PC-3 (cell line): ENCODE data around the gene CPO. TPM values are rescaled to one million over a fixed set of nuclear protein-coding genes. Genes with fewer than 3 reads are reported as not detected.
A peak's percentile ranks its signal among the peaks of the same experiment; 100 is the strongest.

Experiments
- ATAC-seq: fragments of 200-7000 bp; cut with Tn5 transposase; 2 replicates; pipeline ENCODE4 v1.9.1; 2020; ENCODE audit warnings: mild to moderate bottlenecking, moderate library complexity
- Bru-seq: library from RNA; stranded (reverse); fragments of 400-500 nt; gene quantifications from one replicate; lab custom pipeline; 2021; lab: Mats Ljungman, UMichigan
- BruChase-seq, 2 experiments: library from RNA; stranded (reverse); fragments of 400-500 nt; gene quantifications; one replicate each; lab custom pipeline; 2021; lab: Mats Ljungman, UMichigan
- BruUV-seq: library from RNA; stranded (reverse); fragments of 400-500 nt; replicated peaks from 2 replicates; lab custom pipeline; 2021; lab: Mats Ljungman, UMichigan
- CTCF ChIA-PET: fragments of 300-600 bp; sonication (Branson Sonifier 250); formaldehyde crosslinking; loops from one replicate; lab custom pipeline; 2022; ENCODE audit warnings: antibody characterized with exemption; lab: Charles Lee
- POLR2A ChIA-PET: fragments of 300-600 bp; sonication (Branson Sonifier 250); formaldehyde crosslinking; loops from one replicate; lab custom pipeline; 2022; ENCODE audit warnings: antibody characterized with exemption; ENCODE audit not compliant: unreplicated experiment; lab: Charles Lee
- DNase-seq: peaks from one replicate; pipeline ENCODE4 v3.0.0-alpha.2; 2015
- H2AFZ ChIP-seq: fragments of 300-600 bp; sonication (generic); 2 replicates; pipeline ENCODE4 v1.6.0; 2016; ENCODE audit warnings: antibody characterized with exemption, low read length
- H3F3A ChIP-seq: fragments of 300-600 bp; sonication (generic); one replicate; pipeline ENCODE4 v1.6.0; 2017; ENCODE audit warnings: antibody characterized with exemption, low read length, control low read depth, mild to moderate bottlenecking; ENCODE audit not compliant: unreplicated experiment
- H3K27ac ChIP-seq: fragments of 300-600 bp; sonication (generic); 2 replicates; pipeline ENCODE4 v1.5.1; 2016; ENCODE audit warnings: mild to moderate bottlenecking, low read length
- H3K27me3 ChIP-seq: fragments of 300-600 bp; sonication (generic); 2 replicates; pipeline ENCODE4 v1.6.1; 2016; ENCODE audit warnings: low read length, mixed read lengths
- H3K36me3 ChIP-seq: fragments of 300-600 bp; sonication (generic); 2 replicates; pipeline ENCODE4 v1.6.1; 2016; ENCODE audit warnings: low read depth, mixed run types, low read length, mixed read lengths
- H3K4me1 ChIP-seq: fragments of 300-600 bp; sonication (generic); 2 replicates; pipeline ENCODE4 v1.5.1; 2016; ENCODE audit warnings: low read length; ENCODE audit not compliant: insufficient read depth
- H3K4me2 ChIP-seq: fragments of 300-600 bp; sonication (generic); 2 replicates; pipeline ENCODE4 v1.6.0; 2016; ENCODE audit warnings: low read length
- H3K4me3 ChIP-seq: fragments of 300-600 bp; sonication (generic); 2 replicates; pipeline ENCODE4 v1.5.1; 2016; ENCODE audit warnings: mild to moderate bottlenecking, low read length, mixed read lengths
- H3K79me2 ChIP-seq: fragments of 300-600 bp; sonication (generic); 2 replicates; pipeline ENCODE4 v1.6.1; 2017; ENCODE audit warnings: low read length, mixed read lengths
- H3K9ac ChIP-seq: fragments of 300-600 bp; sonication (generic); 2 replicates; pipeline ENCODE4 v1.6.0; 2016; ENCODE audit warnings: mild to moderate bottlenecking, low read length
- H3K9me2 ChIP-seq: fragments of 300-600 bp; sonication (generic); replicated peaks from 2 replicates; pipeline ENCODE4 v1.6.1; 2016; ENCODE audit warnings: mixed run types, low read length, mixed read lengths
- H3K9me3 ChIP-seq: fragments of 300-600 bp; sonication (generic); 2 replicates; pipeline ENCODE4 v1.6.1; 2016; ENCODE audit warnings: low read length, mixed read lengths
- H4K20me1 ChIP-seq: fragments of 300-600 bp; sonication (generic); 2 replicates; pipeline ENCODE4 v1.6.1; 2016; ENCODE audit warnings: low read length, mixed read lengths
- EZH2 ChIP-seq: fragments of 300-600 bp; sonication (generic); IDR thresholded peaks from one replicate; pipeline ENCODE4 v1.6.1; 2017; ENCODE audit warnings: antibody characterized with exemption, mild to moderate bottlenecking, low read length; ENCODE audit not compliant: unreplicated experiment
- EZH2phosphoT487 ChIP-seq: fragments of 300-600 bp; sonication (generic); IDR thresholded peaks from 2 replicates; pipeline ENCODE4 v1.6.1; 2018; ENCODE audit warnings: mild to moderate bottlenecking, antibody characterized with exemption, low read length, borderline replicate concordance
- intact Hi-C: fragments of 100-400 bp; cut with micrococcal nuclease; formaldehyde crosslinking; loops from 2 replicates; pipeline ENCODE4 v1.9.0; 2023
- long read RNA-seq: library from polyadenylated mRNA; unstranded; transcript quantifications from one replicate; pipeline ENCODE4 v2.0.0, GENCODE V29; 2021; ENCODE audit not compliant: unreplicated experiment
- total RNA-seq: library from RNA; depleted of rRNA; stranded (reverse); fragments of >200 nt; gene quantifications from 2 replicates; pipeline ENCODE4 v1.2.3, GENCODE V29; 2014; rRNA removed
- TF ChIP-seq, protein P1 (sequence below): fragments of 300-600 bp; sonication (generic); conservative IDR thresholded peaks from 2 replicates; pipeline ENCODE4 v1.5.1; 2017; ENCODE audit warnings: antibody characterized with exemption, low read depth, mild to moderate bottlenecking, low read length

The CPO gene, protein sequence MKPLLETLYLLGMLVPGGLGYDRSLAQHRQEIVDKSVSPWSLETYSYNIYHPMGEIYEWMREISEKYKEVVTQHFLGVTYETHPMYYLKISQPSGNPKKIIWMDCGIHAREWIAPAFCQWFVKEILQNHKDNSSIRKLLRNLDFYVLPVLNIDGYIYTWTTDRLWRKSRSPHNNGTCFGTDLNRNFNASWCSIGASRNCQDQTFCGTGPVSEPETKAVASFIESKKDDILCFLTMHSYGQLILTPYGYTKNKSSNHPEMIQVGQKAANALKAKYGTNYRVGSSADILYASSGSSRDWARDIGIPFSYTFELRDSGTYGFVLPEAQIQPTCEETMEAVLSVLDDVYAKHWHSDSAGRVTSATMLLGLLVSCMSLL
- total RNA-seq (not detected in 2 replicates), Bru-seq, nascent RNA (percentile 11 among the genes with signal in this experiment), BruChase-seq, experiment 1, labeled RNA remaining after a 6-hour chase (percentile 25 among the genes with signal in this experiment), BruChase-seq, experiment 2, labeled RNA remaining after a 2-hour chase (percentile 32 among the genes with signal in this experiment)
- long read RNA-seq, partial matches to known transcripts = 1 of 1 reads
- long read RNA-seq, other reads (novel, unspliced or antisense) = 0 of 1 reads

DNA sequence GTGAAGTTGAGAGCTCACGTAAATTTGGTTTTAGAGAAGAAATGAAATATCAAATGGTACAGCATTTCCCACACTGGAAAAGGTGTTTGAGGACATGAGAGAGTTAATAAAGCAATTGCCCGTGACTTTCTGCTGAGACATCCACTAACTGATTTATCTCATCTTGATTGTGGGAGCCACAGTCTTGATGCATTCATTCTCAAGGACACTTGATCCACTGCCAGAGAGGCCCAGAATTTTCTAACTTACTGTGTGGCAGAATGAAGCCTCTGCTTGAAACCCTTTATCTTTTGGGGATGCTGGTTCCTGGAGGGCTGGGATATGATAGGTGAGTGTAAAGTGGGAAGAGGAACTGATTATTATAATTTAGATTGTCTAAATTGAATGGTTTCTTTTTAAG lies at the start of gene CPO:
Gene CPO (plus strand): TSS at position 179 of the 400 bp plus-strand sequence. CDS start 82 bp downstream, at position 261.
- Histone ChIP-seq H3K9me2 (no peaks in the 10 kb centered on the region), H3K79me2 (no peaks in the 10 kb centered on the region), H3K4me3 (no peak within 1 kb of the TSS), H3F3A (no peaks in the 10 kb centered on the region), H3K27me3 (no peaks in the 10 kb centered on the region), H3K4me1 (no peaks in the 10 kb centered on the region), H2AFZ (no peak within 1 kb of the TSS), H3K27ac (no peak within 1 kb of the TSS), H3K4me2 (no peak within 1 kb of the TSS), H4K20me1 (no peaks in the 10 kb centered on the region), H3K36me3 (no peaks in the 10 kb centered on the region), H3K9ac (no peak within 1 kb of the TSS), H3K9me3 (no peaks in the 10 kb centered on the region)
- DNase-seq = no peak
- ChIA-PET POLR2A (no interaction called here), CTCF (no interaction called here)
- no peak for ATAC-seq
- no peak for TF ChIP-seq EZH2
- no peak for TF ChIP-seq EZH2phosphoT487
- TF ChIP-seq, protein P1, sequence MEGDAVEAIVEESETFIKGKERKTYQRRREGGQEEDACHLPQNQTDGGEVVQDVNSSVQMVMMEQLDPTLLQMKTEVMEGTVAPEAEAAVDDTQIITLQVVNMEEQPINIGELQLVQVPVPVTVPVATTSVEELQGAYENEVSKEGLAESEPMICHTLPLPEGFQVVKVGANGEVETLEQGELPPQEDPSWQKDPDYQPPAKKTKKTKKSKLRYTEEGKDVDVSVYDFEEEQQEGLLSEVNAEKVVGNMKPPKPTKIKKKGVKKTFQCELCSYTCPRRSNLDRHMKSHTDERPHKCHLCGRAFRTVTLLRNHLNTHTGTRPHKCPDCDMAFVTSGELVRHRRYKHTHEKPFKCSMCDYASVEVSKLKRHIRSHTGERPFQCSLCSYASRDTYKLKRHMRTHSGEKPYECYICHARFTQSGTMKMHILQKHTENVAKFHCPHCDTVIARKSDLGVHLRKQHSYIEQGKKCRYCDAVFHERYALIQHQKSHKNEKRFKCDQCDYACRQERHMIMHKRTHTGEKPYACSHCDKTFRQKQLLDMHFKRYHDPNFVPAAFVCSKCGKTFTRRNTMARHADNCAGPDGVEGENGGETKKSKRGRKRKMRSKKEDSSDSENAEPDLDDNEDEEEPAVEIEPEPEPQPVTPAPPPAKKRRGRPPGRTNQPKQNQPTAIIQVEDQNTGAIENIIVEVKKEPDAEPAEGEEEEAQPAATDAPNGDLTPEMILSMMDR = no peak
- intact Hi-C loops = no loop called here
- BruUV-seq = no TSS peak

DNA sequence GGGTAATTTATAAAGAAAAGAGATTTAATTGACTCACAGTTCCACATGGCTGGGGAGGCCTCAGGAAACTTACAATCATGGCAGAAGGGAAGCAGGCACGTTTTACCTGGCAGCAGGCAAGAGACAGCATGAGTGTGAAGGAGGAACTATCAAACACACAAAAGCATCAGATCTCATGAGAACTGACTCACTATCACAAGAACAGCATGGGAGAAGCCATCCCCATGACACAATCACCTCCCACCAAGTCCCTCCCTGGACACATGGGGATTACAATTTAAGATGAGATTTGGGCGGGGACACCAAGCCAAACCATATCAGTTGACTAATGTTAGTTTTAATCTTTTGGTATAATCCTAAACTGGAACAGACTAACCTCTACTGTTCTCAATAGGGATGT lies 49.1 kb upstream of the CPO start:
- BruUV-seq = no TSS peak
- DNase-seq = no peak
- TF ChIP-seq EZH2phosphoT487 = no peak
- TF ChIP-seq, protein P1 = no peak

DNA sequence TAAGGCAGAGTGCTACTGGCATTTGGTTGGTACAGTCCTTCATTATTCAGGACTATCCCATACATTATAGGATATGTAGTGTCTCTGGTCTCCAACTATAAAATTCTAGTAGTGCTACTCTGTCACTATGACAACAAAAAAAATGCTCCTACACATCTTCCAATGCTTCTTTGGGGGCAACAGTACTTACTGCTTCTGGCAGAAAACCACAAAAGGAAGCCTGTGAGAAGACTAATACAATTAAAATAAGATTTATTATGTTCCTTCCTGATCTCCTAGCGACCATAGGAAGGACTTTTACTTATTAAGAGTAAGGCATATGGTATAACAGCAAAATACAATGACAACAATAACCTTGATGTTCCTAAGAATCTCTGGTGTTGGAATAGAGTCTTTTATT lies 48.4 kb upstream of the CPO start:
- TF ChIP-seq EZH2 = no peak
- no peak for TF ChIP-seq EZH2phosphoT487
- TF ChIP-seq, protein P1 = no peak
- H3K9me3 ChIP-seq = no peaks in the 10 kb centered on the region
- no peak overlapping the region for H3K9ac ChIP-seq
- no peaks in the 10 kb centered on the region for H3K36me3 ChIP-seq
- H2AFZ ChIP-seq = no peak overlapping the region
- H3K79me2 ChIP-seq = no peaks in the 10 kb centered on the region
- intact Hi-C loops = no loop called here
- ChIA-PET POLR2A (no interaction called here), CTCF (no interaction called here)
- ATAC-seq = no peak
- DNase-seq = no peak
- no peaks in the 10 kb centered on the region for H3K27me3 ChIP-seq
- no peaks in the 10 kb centered on the region for H3K9me2 ChIP-seq
- H3K27ac ChIP-seq = no peak overlapping the region
- no TSS peak for BruUV-seq
- H3K4me3 ChIP-seq = no peak overlapping the region
- no peaks in the 10 kb centered on the region for H3F3A ChIP-seq
- no peaks in the 10 kb centered on the region for H3K4me1 ChIP-seq
- no peak overlapping the region for H3K4me2 ChIP-seq
- H4K20me1 ChIP-seq = no peaks in the 10 kb centered on the region

More for the DNA sequence above, 49.1 kb upstream of the CPO start:
- no peaks in the 10 kb centered on the region for H3K79me2 ChIP-seq
- intact Hi-C loops = no loop called here
- ATAC-seq = no peak
- H3K4me3 ChIP-seq = no peak overlapping the region
- no peak overlapping the region for H3K27ac ChIP-seq
- H3F3A ChIP-seq = no peaks in the 10 kb centered on the region
- no peaks in the 10 kb centered on the region for H3K27me3 ChIP-seq
- no peaks in the 10 kb centered on the region for H4K20me1 ChIP-seq
- H3K9ac ChIP-seq = no peak overlapping the region
- no peaks in the 10 kb centered on the region for H3K9me2 ChIP-seq
- POLR2A ChIA-PET = no interaction called here
- H3K36me3 ChIP-seq = no peaks in the 10 kb centered on the region
- CTCF ChIA-PET = no interaction called here
- no peaks in the 10 kb centered on the region for H3K4me1 ChIP-seq
- H2AFZ ChIP-seq = no peak overlapping the region
- H3K9me3 ChIP-seq = no peaks in the 10 kb centered on the region
- H3K4me2 ChIP-seq = no peak overlapping the region
